K562 (cell line): ENCODE results near the gene GTPBP6. TPM values are rescaled to one million over a fixed set of nuclear protein-coding genes. Genes with fewer than 3 reads are reported as not detected.

Experiments used
- ATAC-seq: fragments of 200-7000 bp; cut with Tn5 transposase; 3 replicates; pipeline ENCODE4 v1.9.1; 2020; ENCODE audit warnings: moderate library complexity
- BruUV-seq: library from RNA; stranded (reverse); fragments of 400-500 nt; replicated peaks from 2 replicates; lab custom pipeline; 2021; lab: Mats Ljungman, UMichigan
- CTCF ChIA-PET: fragments of 300-600 bp; formaldehyde crosslinking; extraction: SDS; loops from one replicate; lab custom pipeline; 2021; ENCODE audit warnings: low intra/inter-chr PET ratio; lab: Yijun Ruan, JAX
- POLR2A ChIA-PET: fragments of 300-600, 350-650 bp; sonication (Branson Sonifier 250); formaldehyde crosslinking; extraction: SDS; loops from one replicate; lab custom pipeline; 2021; ENCODE audit warnings: antibody characterized with exemption, inconsistent platforms; lab: Yijun Ruan, JAX
- DNase-seq, 4 experiments: peaks; one replicate each; pipeline versions ENCODE4 v3.0.0 to v3.0.0-alpha.2; 2011 to 2018; ENCODE audit warnings: low spot score in 3 of 4, mixed read lengths in 3 of 4; ENCODE audit errors: extremely low read depth in 1 of 4
- FAIRE-seq: peaks from 2 replicates; lab custom pipeline; 2011; peaks lifted over from hg19 to GRCh38; lab: Jason Lieb, UNC
- H2AFZ ChIP-seq: 2 replicates; pipeline ENCODE4 v1.6.0; 2011; ENCODE audit warnings: low read depth, low read length, control low read depth, inconsistent platforms
- H3K27ac ChIP-seq: fragments of 200-600 bp; 3 replicates; pipeline ENCODE4 v1.8.0; 2011; ENCODE audit warnings: low read depth, mild to moderate bottlenecking, control low read depth, inconsistent platforms, low read length, moderate library complexity, mixed read lengths; ENCODE audit errors: extremely low read depth
- H3K27me3 ChIP-seq, 2 experiments: fragments of 300-600 bp in 1 of 2; 2 replicates in 1 of 2; 3 replicates in 1 of 2; pipeline versions ENCODE4 v1.6.0 to v1.8.0; 2011; ENCODE audit warnings: inconsistent platforms in 2 of 2, low read length in 2 of 2, mild to moderate bottlenecking in 1 of 2, mixed read lengths in 1 of 2, moderate library complexity in 1 of 2; ENCODE audit not compliant: control insufficient read depth in 2 of 2, insufficient read depth in 2 of 2
- H3K36me3 ChIP-seq: fragments of 300-600 bp; 3 replicates; pipeline ENCODE4 v1.8.0; 2011; ENCODE audit warnings: mild to moderate bottlenecking, low read length, inconsistent platforms; ENCODE audit not compliant: control insufficient read depth, insufficient read depth
- H3K4me1 ChIP-seq, 2 experiments: fragments of 200-600 bp in 1 of 2; replicated peaks in 1 of 2; 2 replicates in 1 of 2; 3 replicates in 1 of 2; pipeline versions ENCODE4 v1.5.1 to v1.8.0; 2011; ENCODE audit warnings: inconsistent platforms in 2 of 2, low read length in 2 of 2, mild to moderate bottlenecking in 1 of 2, mixed read lengths in 1 of 2, moderate library complexity in 1 of 2; ENCODE audit not compliant: control insufficient read depth in 2 of 2, insufficient read depth in 2 of 2
- H3K4me2 ChIP-seq: 2 replicates; pipeline ENCODE4 v1.6.1; 2011; ENCODE audit warnings: low read length, control low read depth, inconsistent platforms, mixed read lengths; ENCODE audit not compliant: insufficient read depth
- H3K4me3 ChIP-seq: fragments of 200-600 bp; sonication (generic), shearing (Covaris generic); 2 replicates; pipeline ENCODE4 v1.5.1; 2016; ENCODE audit warnings: control low read depth, inconsistent platforms
- H3K79me2 ChIP-seq: fragments of 200-600 bp; 3 replicates; pipeline ENCODE4 v1.8.0; 2011; ENCODE audit warnings: low read length, inconsistent platforms; ENCODE audit not compliant: control insufficient read depth, insufficient read depth
- H3K9ac ChIP-seq, 2 experiments: 2 replicates each; pipeline versions ENCODE4 v1.6.0 to v1.6.1; 2011; ENCODE audit warnings: low read depth in 2 of 2, low read length in 2 of 2, control low read depth in 1 of 2, inconsistent platforms in 1 of 2, mild to moderate bottlenecking in 1 of 2, mixed read lengths in 1 of 2; ENCODE audit not compliant: insufficient read depth in 1 of 2
- H3K9me1 ChIP-seq: one replicate; pipeline ENCODE4 v1.6.0; 2011; ENCODE audit warnings: inconsistent platforms, mild to moderate bottlenecking, low read length, moderate library complexity; ENCODE audit not compliant: control insufficient read depth, insufficient read depth
- H3K9me3 ChIP-seq: replicated peaks from 2 replicates; pipeline ENCODE4 v1.5.1; 2011; ENCODE audit warnings: low read depth, low read length, inconsistent platforms; ENCODE audit not compliant: control insufficient read depth, insufficient read depth
- H4K20me1 ChIP-seq: replicated peaks from 2 replicates; pipeline ENCODE4 v1.6.1; 2011; ENCODE audit warnings: low read length, inconsistent platforms, mixed read lengths; ENCODE audit not compliant: control insufficient read depth, insufficient read depth
- BHLHE40 ChIP-seq: IDR thresholded peaks from 2 replicates; pipeline ENCODE4 v1.6.1; 2011; ENCODE audit warnings: low read length, improper control_type of control experiment
- WGBS: fragments of 100-300 bp; shearing (Covaris generic); methylation state at CpG from one replicate; pipeline ENCODE4 v1.1.6; 2016; ENCODE audit warnings: low coverage, mixed read lengths; ENCODE audit not compliant: insufficient coverage; ENCODE audit errors: missing lambda C conversion rate; 5-methylcytosine and 5-hydroxymethylcytosine counted together
- in situ Hi-C: fragments of 300-500 bp; cut with MboI; formaldehyde crosslinking; loops from 4 replicates; pipeline ENCODE4 v1.15.0; 2018; ENCODE audit warnings: inconsistent platforms, mixed read lengths
- intact Hi-C: fragments of 100-400 bp; cut with micrococcal nuclease; formaldehyde crosslinking; loops from 2 replicates; pipeline ENCODE4 v1.14.2; 2022
- polyA plus RNA-seq, 8 experiments: library from polyadenylated mRNA; depleted of rRNA in 4 of 8; stranded (reverse) in 5 of 8; unstranded in 3 of 8; fragments of >200 nt; fragmentation: Nextera tagmentation in 2 of 8; fragmentation: Illumina TruSeq in 1 of 8; extraction: Ambion mirVana in 2 of 8; extraction: Trizol in 1 of 8; gene quantifications; 2 replicates each; pipeline versions ENCODE4 v1.2.1 to v1.2.3, GENCODE V29; 2011 to 2014; ENCODE audit warnings: inconsistent platforms in 1 of 8, missing spikeins in 1 of 8
- total RNA-seq, 7 experiments: library from RNA; depleted of rRNA in 6 of 7; stranded (reverse); fragments of >200 nt in 6 of 7; fragmentation: Illumina TruSeq in 2 of 7; extraction: Trizol in 2 of 7; gene quantifications; 2 replicates each; pipeline versions ENCODE4 v1.2.1 to v1.2.3, GENCODE V29; 2011 to 2021; ENCODE audit warnings: low replicate concordance in 1 of 7
- TF ChIP-seq, protein P1 (sequence below): fragments of 250-450 bp; sonication (Bioruptor Pico); IDR thresholded peaks from 2 replicates; pipeline ENCODE4 v1.5.0; 2020; ENCODE audit warnings: mild to moderate bottlenecking, borderline replicate concordance

The GTPBP6 gene
- total and polyA plus RNA-seq, 9 of the 15 experiments (the other 6 are each of a cell fraction or from before 2014, with no cell fraction given) = 0.24 to 35.2 (median 8.0) TPM

DNA sequence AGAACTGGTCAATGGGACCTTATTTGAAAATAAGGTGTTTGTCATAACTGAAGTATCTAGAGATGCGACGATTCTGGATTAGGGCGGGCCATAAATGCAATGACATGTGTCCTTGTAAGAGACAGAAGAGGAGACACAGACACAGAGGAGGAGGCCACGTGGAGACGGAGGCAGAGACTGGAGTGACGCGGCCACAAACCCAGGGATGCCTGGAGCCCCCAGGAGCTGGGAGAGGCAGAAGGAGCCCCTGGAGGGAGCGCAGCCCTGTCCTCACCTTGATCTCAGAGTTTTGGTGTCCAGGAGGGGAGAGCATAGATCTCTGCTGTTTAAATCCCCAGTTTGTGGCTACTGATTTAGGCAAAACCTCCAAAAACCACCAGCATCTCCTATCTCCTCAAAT is 5.0 kb downstream of the GTPBP6 start:
- ChIA-PET CTCF (no interaction called here), POLR2A (no interaction called here)
- Histone ChIP-seq H2AFZ (no peak overlapping the region), H3K9me1 (no peaks in the 10 kb centered on the region), H3K27me3 (no peaks in the 10 kb centered on the region), H3K4me3 (no peak overlapping the region), H3K4me1 (peaks cover 0 to 15% of the 10 kb centered on the region in 2 experiments; a peak in 2 of 5 replicates), H3K36me3 (peaks cover 58% of the 10 kb centered on the region; the same call in 2 of the 3 replicates), H3K4me2 (no peak overlapping the region), H3K79me2 (peaks cover 13% of the 10 kb centered on the region), H3K27ac (no peak overlapping the region), H3K9ac (no peak overlapping the region), H4K20me1 (no peaks in the 10 kb centered on the region), H3K9me3 (no peaks in the 10 kb centered on the region)
- FAIRE-seq (no peak), ATAC-seq (no peak), DNase-seq (no peak)
- 90% methylated on average over 2 of the region's 8 CpGs for WGBS
- TF ChIP-seq, protein P1, sequence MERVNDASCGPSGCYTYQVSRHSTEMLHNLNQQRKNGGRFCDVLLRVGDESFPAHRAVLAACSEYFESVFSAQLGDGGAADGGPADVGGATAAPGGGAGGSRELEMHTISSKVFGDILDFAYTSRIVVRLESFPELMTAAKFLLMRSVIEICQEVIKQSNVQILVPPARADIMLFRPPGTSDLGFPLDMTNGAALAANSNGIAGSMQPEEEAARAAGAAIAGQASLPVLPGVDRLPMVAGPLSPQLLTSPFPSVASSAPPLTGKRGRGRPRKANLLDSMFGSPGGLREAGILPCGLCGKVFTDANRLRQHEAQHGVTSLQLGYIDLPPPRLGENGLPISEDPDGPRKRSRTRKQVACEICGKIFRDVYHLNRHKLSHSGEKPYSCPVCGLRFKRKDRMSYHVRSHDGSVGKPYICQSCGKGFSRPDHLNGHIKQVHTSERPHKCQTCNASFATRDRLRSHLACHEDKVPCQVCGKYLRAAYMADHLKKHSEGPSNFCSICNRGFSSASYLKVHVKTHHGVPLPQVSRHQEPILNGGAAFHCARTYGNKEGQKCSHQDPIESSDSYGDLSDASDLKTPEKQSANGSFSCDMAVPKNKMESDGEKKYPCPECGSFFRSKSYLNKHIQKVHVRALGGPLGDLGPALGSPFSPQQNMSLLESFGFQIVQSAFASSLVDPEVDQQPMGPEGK (CRISPR knock-in tag) = no peak
- no peak for TF ChIP-seq BHLHE40
- in situ Hi-C loops (no loop called here), intact Hi-C loops (no loop called here)
- BruUV-seq = no TSS peak
